GM18507 (cell line): ENCODE data around the gene DYRK2.

Source experiments
- DNase-seq: peaks from one replicate; pipeline ENCODE4 v3.0.0; 2011; ENCODE audit warnings: low read depth; ENCODE audit not compliant: insufficient read length; ENCODE audit errors: extremely low spot score
- FAIRE-seq: peaks from 2 replicates; lab custom pipeline; 2011; peaks lifted over from hg19 to GRCh38; lab: Jason Lieb, UNC

Gene DYRK2

DNA sequence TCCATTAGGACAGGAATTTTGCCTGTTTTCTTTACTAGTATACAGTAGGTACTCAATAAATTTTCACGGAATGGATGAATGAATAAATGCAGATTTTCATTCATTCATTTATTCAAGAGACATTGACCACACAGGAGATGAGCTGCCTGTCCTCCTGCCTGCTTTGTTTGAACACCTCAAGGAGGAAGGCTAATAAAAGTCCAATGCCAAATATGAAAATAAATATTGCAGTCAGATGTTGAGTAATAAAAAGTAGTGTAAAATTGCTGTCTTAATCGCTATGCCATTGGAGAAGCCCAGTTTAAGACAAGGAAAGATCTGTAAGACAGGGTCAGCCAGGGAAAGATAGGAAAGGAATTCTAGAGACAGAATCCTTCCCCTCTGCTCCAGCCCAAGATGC is 47.4 kb downstream of the DYRK2 start:
- DNase-seq (no peak), FAIRE-seq (no peak)

DNA sequence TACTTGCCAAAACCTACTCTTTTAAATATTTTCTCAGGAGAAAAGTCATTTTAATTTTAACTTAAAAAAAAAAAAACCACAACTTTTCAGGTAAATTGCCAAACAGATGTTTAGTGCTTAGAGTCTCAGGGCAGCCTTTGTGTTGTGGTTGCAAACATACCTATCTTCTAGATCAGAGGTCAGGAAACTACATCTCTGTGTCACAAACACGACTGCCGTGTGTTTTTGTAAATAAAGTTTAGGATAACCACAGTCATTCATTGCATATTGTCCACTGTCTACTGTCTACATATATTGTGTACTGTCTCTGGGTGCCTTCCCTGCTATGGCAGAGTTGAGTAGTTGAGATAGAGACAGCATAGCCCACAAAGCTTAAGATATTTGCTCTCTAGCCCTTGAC is 48.9 kb downstream of the DYRK2 start:
- no peak for DNase-seq
- no peak for FAIRE-seq

DNA sequence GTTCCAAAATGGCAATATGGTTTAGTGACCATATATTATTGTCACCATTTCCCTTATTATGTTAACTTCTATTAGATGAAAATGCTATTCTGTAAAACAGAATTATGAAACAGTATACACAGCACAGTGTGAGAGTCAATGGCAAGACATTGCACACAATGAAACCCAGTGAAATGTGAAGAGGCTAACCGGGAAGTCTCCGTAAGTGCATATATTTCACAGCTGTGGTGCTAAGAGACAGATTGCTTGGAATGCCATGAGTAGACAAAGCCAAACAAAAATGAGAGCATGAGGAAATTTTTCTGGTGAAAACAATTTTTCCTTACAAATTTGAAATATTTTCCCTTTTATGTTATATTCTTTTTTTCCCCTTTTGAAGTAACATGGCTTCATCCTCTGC is 49.4 kb downstream of the DYRK2 start:
- no peak for FAIRE-seq
- DNase-seq: no peak

DNA sequence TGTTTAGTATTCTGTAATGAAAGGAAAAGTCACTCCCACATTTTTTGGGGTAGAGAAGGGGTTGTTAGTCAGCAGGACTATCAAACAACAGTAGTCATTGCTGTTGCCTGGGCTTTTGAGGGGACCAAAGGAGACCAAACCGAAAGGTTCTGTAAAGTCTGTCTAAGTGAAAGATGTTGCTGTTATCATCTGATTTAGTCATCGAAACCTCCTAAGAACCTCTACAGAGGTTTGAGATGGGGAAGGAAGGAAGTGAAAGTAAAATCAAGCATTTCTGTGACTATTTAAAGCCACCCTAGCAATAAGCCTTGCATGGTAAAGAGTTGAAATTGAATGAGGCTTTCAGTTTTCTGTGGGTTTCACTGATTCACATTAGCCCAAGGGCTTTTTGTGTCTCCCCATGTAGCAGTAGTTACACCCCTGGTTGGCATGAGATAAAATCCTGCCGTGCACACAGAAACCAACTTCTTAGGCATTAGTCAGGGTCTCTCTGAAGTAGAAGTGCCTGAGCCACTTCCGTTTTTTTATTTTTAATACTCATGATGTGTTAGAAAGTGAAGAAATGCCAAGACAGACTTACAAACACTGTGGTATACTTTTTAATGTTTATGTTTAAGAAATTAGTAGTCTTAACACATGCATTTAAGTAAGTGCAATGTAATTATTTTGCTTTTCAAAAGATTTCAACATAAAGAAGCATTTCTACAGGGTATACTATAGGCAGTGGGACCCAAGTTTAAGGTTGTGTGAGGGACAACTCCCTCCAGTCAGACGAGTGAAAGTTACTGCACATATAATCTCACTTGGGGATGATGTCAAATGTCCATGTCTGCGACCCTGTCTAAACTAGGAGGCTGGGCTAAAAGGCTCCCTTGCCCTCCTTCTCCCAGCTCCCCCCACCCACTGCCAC is 50.4 kb downstream of the DYRK2 start:
- DNase-seq (peak; percentile 36), FAIRE-seq (peak; percentile 99)

DNA sequence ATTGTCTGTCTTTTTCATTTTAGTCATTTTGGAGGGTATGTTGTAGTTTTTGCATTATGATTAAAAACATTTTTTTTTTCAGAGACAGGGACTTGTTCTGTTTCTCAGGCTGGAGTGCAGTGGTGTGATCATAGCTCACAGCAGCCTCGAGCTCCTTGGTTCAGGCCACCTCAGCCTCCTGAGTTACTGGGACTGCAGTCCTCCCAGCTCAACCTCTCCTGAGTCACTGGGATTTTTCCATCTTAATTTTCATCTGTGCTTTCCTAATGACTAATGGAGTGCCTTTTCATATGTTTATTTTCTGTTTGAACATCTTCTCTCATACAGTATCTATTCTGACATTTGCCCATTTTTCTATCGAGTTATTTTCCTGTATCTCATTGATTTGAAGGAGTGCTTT is 52.6 kb downstream of the DYRK2 start:
- FAIRE-seq (no peak), DNase-seq (no peak)

DNA sequence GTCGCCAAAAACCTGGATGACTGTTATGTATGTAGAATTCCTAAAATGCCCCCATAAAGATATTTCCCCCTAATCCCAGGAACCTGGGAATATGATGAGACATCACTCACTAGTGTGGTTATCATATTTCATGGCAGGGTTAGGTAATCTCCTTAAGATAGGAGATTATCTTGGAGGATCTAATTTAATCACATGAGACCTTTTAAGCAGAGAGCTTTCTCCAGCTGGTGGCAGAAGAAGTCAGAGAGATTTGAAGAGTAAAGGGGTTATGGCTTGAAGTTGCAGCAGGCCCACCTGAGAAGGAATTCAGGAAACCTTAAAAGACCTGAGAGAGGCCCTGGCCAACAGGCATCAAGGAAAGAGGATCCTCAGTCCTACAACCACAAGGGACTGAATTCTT is 53.6 kb downstream of the DYRK2 start:
- no peak for DNase-seq
- no peak for FAIRE-seq

DNA sequence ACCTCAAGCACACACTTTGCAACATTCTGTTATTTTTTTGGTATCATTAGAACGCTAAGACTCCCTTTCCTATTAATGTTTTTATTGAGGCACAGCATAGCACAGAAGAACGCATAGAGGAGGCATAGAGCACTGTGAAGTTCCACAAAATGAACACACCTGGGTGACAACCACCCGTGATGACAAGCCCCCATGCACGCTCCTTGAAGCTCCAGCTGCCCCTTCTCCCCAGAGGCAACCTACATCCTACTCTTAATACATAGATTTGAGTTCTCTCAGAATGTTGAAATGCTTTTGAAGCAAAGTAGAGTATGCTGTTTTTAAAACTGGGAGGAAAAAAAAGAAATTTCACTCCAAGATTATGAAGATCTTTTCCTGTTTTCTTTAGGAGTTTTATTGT is 55.5 kb downstream of the DYRK2 start:
- no peak for FAIRE-seq
- no peak for DNase-seq

DNA sequence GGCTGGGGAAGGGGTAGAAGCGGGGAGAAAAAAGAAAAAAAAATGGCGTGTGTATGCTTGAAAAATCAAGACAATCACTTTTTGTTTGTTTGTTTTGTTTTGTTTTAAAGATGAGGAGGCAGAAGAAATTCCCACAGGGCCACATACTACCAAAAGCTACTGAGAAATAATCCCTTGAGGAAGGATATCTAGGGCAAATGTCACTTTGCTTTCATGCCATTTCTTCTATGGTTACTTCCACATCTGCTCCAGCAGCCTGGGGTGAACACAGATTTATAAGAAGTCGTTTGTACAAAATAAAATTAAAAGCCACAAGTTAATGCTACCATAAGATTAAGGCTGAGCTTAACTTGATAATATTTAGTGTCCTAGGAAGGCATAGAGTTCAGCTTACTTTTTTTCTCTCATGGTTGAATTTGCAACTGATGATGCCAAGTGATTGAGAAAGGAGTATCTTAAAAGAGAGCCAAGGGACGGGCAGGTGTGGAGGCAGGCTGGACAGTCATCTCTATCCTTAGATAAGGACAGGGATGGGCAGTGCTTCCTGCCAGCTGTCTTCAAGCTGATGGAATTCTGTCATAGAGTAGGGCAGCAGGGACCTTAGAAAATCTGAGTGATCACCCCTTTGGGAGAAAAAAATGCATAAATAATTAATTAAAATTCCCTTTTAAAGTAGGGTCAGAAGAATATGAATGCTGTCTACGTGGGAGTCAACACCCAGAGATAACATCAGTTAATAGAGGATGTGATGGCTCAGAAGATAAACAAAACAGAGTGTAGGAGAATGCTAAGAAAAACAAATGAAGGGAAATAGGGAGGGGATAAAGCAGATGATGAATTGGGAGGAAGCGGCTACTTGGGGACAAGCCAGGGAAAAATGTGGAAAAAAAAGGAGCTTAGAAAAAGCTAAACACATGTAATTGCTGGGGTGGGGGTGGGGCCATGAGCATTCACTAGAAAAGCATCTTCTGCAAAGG is 57.1 kb downstream of the DYRK2 start:
- no peak for DNase-seq
- no peak for FAIRE-seq

DNA sequence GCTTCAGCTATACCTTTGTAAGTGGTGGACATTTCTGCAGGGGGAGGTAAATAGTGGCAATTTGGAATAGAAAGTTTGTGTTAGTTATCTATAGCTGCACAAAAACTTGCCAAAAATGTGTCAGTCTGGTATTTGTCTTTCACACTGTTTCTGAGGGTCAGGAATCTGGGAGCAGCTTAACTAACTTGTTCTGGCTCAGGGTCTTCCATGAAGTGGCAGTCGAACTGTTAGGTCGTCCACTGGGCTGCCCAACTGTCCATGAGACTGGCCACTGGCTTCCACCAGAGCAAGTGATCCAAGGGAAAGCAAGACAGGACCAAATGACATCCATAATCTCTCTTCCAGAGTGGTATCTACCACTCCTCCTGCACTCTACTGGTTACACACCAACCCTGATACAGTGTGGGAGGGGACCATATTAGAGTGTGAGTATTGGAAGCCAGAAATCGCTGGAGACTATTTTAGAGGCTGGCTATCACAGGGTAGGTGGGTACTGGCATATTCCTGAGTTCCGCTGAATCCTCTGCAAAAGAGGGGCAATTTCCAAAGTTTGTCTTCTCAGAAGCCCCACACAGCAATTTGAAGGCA is 60.9 kb downstream of the DYRK2 start:
- DNase-seq (no peak), FAIRE-seq (no peak)

DNA sequence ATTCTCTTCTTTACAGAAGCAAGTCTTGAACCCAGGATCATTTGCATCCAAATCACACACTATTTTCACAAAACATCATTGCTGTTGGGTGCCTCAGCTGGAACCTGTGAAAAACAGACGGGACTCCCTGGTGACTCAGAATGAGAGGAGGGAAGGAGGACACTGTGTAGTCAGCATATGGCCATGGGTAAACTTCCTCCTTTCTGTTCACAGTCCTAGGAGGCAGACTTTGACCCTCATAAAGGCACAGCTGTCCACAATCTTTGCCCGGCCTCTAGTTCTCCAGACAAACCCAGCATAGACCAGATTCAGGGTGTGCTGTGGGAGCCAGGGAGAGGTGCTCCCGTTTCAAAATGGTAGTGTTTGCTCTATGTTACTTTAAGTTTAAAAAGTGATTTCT is 62.0 kb downstream of the DYRK2 start:
- FAIRE-seq: peak; percentile 94

DNA sequence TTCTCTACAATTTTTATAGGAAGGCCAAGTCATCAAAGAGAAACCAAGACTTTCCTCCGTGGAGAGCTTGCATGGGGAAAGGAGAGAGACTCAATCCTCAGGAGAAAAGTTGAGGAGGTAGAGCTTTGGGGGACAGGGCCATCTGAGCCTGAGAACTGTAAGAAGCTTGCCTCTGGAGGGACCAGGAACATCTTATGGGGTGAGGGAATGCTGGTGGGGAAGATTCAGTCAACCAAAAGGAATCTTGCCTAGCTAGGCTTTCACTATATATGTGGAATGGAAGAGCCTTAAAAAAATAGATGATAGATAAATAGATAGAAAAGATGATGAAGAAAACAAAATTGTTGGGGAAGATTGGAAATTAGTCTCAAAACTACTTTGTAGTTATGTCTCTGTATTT is 63.5 kb downstream of the DYRK2 start:
- DNase-seq (no peak), FAIRE-seq (no peak)

More for the DNA sequence above, 62.0 kb downstream of the DYRK2 start:
- peak; percentile 14 for DNase-seq

DNA sequence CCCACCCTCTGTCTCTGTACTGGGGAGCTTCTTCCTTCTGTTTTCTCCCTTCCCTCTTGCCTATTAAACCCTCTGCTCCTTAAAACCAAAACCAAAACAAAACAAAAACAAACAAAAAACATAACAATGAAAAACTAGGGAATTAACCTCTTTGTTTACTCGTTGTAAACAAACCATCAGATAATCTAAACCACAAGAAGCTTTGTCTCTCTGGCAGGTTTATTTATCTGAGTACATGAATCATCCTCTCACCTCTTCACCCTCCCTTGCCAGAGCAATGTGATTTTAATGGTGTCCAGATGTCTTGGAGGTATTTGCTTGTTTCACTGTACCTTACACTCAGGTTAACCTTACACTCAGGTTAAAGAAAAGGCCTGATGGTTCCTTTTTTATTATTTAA is 66.1 kb downstream of the DYRK2 start:
- FAIRE-seq (no peak), DNase-seq (no peak)
